Stomach (tissue), 9 donors: Measurements from ENCODE around the gene MICAL3. TPM values are rescaled to one million over a fixed set of nuclear protein-coding genes. Genes with fewer than 3 reads are reported as not detected.

Experiments
- DNase-seq, 2 donors: peaks; one replicate each; pipeline versions ENCODE4 v3.0.0 to v3.0.0-alpha.2; 2013 to 2019
- H3K27ac ChIP-seq, 5 donors: fragments of 200-600 bp in 4 of 5; sonication (generic) in 4 of 5; one replicate each; pipeline ENCODE4 v1.5.1; 2013 to 2019; ENCODE audit warnings: mild to moderate bottlenecking in 1 of 5, moderate library complexity in 1 of 5
- H3K27me3 ChIP-seq, 3 donors: fragments of 200-600 bp; sonication (generic); one replicate each; pipeline ENCODE4 v1.5.1; 2017 to 2019; ENCODE audit warnings: mixed run types in 1 of 3
- H3K36me3 ChIP-seq, 4 donors: fragments of 200-600 bp; sonication (generic); 1 replicate in 3 of 4; 2 replicates in 1 of 4; pipeline ENCODE4 v1.5.1; 2016 to 2019
- H3K4me1 ChIP-seq, 4 donors: fragments of 200-600 bp; sonication (generic); one replicate each; pipeline ENCODE4 v1.5.1; 2016 to 2019
- H3K4me3 ChIP-seq, 4 donors: fragments of 200-600 bp; sonication (generic) in 3 of 4; one replicate each; pipeline ENCODE4 v1.5.1; 2016 to 2019; ENCODE audit warnings: mild to moderate bottlenecking in 1 of 4
- H3K9me3 ChIP-seq, 4 donors: fragments of 200-600 bp; sonication (generic); one replicate each; pipeline ENCODE4 v1.5.1; 2016 to 2019
- EP300 ChIP-seq: sonication (generic); formaldehyde crosslinking; IDR thresholded peaks from one replicate; pipeline ENCODE4 v1.6.1; 2017; ENCODE audit warnings: antibody characterized with exemption
- POLR2A ChIP-seq, 4 donors: fragments of 450-650 bp; IDR thresholded peaks; one replicate each; pipeline ENCODE4 v1.6.1; 2016; ENCODE audit warnings: antibody characterized with exemption in 4 of 4, control low read depth in 2 of 4, mild to moderate bottlenecking in 1 of 4, moderate library complexity in 1 of 4
- POLR2AphosphoS5 ChIP-seq, 3 donors: sonication (generic); formaldehyde crosslinking; IDR thresholded peaks; one replicate each; pipeline ENCODE4 v1.6.1; 2016; ENCODE audit warnings: antibody characterized with exemption in 3 of 3
- WGBS, 5 donors: extraction: QIAGEN DNeasy Blood & Tissue Kit in 3 of 5; methylation state at CpG; one replicate each; pipeline versions ENCODE4 v1.1.5 to v1.1.7; 2013 to 2018; 5-methylcytosine and 5-hydroxymethylcytosine counted together
- intact Hi-C: fragments of 100-400 bp; cut with DNase I; formaldehyde crosslinking; loops from one replicate; pipeline ENCODE4 v1.15.1; 2023; ENCODE audit warnings: low total_unique reads
- polyA plus RNA-seq, 3 donors: library from polyadenylated mRNA; stranded (reverse); fragments of 200-250 nt; gene quantifications; one replicate each; pipeline ENCODE4 v1.2.3, GENCODE V29; 2013
- total RNA-seq, 5 donors: library from RNA; depleted of rRNA; stranded (reverse); fragments of >200 nt; gene quantifications; one replicate each; pipeline versions ENCODE4 v1.1.0 to v1.2.3, GENCODE V29; 2014 to 2016
- TF ChIP-seq, protein P1 (sequence below), 7 experiments: fragments of 450-650 bp in 4 of 7; fragments of 200-600 bp in 3 of 7; sonication (generic) in 3 of 7; IDR thresholded peaks; one replicate each; pipeline ENCODE4 v1.5.1; 2016 to 2019; ENCODE audit warnings: antibody characterized with exemption in 7 of 7, control low read depth in 2 of 7, mild to moderate bottlenecking in 1 of 7
- donor health status: healthy with polysubstance abuse.
- donor health status: Bipolar disorder and iron deficiency.
- donor health status: healthy.

The MICAL3 gene
- total and polyA plus RNA-seq, 8 donors: 3.5 to 130 (median 24.0) TPM

DNA sequence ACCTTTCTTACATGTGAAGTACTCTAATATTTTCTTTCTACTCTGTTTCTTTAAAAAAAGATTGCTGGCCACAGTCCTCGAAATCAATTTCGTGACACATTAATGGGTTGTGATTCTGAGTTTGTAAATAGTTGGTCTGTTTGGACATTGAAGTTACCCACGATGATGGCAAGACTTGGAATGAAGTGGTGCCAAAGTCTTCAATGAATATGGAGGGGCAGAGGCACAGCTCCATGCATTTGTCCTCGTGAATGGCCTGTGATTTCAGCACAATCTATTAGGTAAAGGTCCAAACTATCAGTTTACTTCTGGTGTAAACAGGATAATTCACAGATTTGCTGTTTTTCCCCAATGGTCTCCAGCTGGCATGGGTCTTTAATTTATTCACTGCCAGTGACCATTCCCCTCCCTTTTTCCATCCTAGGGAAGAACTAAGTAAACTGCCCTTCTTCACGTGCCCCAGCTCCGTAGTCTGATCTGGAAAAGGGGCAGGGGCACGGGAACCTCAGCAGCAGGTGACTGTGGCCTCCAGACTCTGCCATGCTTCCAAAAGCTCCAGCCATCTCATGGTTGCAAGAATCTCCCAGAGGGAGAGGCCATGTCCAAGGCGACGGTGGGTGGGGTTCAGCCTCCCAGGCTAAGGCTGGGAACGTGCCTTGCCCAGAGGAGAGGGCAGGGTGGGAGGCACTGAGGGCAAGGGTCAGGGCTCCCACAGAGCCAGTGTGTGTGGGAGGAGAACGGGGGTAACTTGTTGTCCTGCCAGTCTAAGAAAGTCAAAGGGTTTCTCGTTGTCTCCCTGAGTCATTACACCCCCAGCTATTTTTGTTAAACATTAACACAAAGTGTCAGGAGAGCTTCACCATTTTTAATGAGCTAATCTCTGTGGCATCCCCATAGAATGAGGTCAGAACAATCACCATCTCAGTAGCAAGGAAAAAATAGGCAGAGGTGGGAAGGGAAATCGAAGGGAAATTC is 36.6 kb upstream of the MICAL3 start:
- Histone ChIP-seq H3K4me1 (peaks cover 17 to 41% (median 29%) of the 10 kb centered on the region in 4 donors), H3K4me3 (no peak overlapping the region), H3K27ac (peak overlapping the region; percentile 21 to 88 (median 50)), H3K9me3 (no peaks in the 10 kb centered on the region), H3K36me3 (no peaks in the 10 kb centered on the region), H3K27me3 (peaks cover 0 to 12% (median 0%) of the 10 kb centered on the region in 3 donors)
- intact Hi-C loops: no loop called here
- WGBS, 5 donors: 42 to 53% (median 49%) methylated on average over 12 to 13 of the region's 13 CpGs
- peak in 1 of 2 donors; percentile 80 for DNase-seq
- peak in 1 of 3 donors; percentile 23 for TF ChIP-seq POLR2AphosphoS5 (IDR thresholded peaks at IDR 0.05)
- TF ChIP-seq POLR2A (IDR thresholded peaks at IDR 0.05): no peak

DNA sequence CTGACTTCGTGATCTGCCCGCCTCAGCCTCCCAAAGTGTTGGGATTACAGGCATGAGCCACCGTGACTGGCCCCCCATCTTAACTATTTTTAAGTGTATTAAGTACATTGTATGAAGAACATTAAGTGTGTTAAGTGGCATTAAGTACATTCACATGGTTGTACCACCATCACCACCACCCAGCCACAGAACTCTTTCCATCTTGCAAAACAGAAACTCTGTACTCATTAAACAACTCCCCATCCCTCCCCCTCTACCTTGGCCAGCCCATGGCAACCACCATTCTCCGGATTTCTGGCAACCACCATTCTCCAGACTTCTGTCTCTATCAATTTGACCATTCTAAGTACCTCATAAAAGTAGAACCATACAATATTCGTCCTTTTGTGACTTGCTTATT is 35.6 kb upstream of the MICAL3 start:
- peaks cover 0 to 7% (median 0%) of the 10 kb centered on the region in 3 donors for H3K27me3 ChIP-seq
- 84 to 89% (median 85%) methylated on average over 5 of the region's 5 CpGs for WGBS, 5 donors
- H3K4me1 ChIP-seq: peaks cover 19 to 45% (median 34%) of the 10 kb centered on the region in 4 donors
- H3K4me3 ChIP-seq: no peak overlapping the region
- intact Hi-C loops: no loop called here
- H3K9me3 ChIP-seq: no peaks in the 10 kb centered on the region
- no peaks in the 10 kb centered on the region for H3K36me3 ChIP-seq
- H3K27ac ChIP-seq: peak overlapping the region in 2 of 5 donors; percentile 50 to 88
- DNase-seq: no peak
- TF ChIP-seq, protein P1, sequence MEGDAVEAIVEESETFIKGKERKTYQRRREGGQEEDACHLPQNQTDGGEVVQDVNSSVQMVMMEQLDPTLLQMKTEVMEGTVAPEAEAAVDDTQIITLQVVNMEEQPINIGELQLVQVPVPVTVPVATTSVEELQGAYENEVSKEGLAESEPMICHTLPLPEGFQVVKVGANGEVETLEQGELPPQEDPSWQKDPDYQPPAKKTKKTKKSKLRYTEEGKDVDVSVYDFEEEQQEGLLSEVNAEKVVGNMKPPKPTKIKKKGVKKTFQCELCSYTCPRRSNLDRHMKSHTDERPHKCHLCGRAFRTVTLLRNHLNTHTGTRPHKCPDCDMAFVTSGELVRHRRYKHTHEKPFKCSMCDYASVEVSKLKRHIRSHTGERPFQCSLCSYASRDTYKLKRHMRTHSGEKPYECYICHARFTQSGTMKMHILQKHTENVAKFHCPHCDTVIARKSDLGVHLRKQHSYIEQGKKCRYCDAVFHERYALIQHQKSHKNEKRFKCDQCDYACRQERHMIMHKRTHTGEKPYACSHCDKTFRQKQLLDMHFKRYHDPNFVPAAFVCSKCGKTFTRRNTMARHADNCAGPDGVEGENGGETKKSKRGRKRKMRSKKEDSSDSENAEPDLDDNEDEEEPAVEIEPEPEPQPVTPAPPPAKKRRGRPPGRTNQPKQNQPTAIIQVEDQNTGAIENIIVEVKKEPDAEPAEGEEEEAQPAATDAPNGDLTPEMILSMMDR (IDR thresholded peaks at IDR 0.05): no peak
- TF ChIP-seq POLR2AphosphoS5 (IDR thresholded peaks at IDR 0.05) (no peak), EP300 (no peak), POLR2A (IDR thresholded peaks at IDR 0.05) (no peak)

DNA sequence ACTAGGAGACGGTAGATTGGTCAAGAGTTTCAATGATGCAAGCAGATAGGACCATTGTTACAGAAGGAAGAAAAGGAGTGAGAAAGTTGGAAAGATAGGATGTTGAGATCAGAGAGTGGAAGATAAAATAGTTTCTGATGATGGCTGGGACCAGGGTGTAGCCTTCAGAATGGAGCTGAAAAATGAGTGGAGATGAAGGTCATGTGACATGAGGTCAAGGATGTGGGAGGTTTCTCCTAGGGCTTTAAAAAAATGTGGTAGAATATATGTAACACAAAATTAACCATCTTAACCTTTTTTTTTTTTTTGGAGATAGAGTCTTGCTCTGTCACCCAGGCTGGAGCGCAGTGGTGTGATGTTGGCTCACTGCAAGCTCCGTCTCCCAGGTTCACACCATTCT is 35.1 kb upstream of the MICAL3 start:
- TF ChIP-seq POLR2AphosphoS5 (IDR thresholded peaks at IDR 0.05) (no peak), POLR2A (IDR thresholded peaks at IDR 0.05) (no peak), EP300 (no peak)
- TF ChIP-seq, protein P1 (IDR thresholded peaks at IDR 0.05): no peak
- peak overlapping the region in 1 of 5 donors; percentile 88 for H3K27ac ChIP-seq
- WGBS, 5 donors: 92 to 99% (median 95%) methylated on average over 3 of the region's 3 CpGs
- H3K4me3 ChIP-seq: no peak overlapping the region
- no peak for DNase-seq
- H3K4me1 ChIP-seq: peaks cover 19 to 45% (median 34%) of the 10 kb centered on the region in 4 donors
- H3K9me3 ChIP-seq: no peaks in the 10 kb centered on the region
- intact Hi-C loops: no loop called here
- H3K36me3 ChIP-seq: no peaks in the 10 kb centered on the region
- peaks cover 0 to 4% (median 0%) of the 10 kb centered on the region in 3 donors for H3K27me3 ChIP-seq

DNA sequence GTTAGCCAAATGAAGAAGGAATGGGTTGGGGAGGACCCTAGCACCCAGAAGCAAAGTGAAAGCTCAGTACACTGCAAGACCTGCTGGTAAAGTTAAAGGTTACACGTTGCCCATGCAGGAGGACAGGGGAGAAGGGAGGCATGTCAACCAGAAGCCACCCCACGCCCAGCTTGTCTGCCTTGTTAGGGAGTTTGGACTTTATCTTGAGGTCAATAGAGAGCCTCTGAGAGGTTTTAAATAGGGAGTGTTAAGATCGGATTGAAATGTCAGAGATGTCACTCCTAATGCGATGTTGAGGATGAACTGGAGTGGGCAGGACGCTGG is 34.7 kb upstream of the MICAL3 start:
- TF ChIP-seq, protein P1 (IDR thresholded peaks at IDR 0.05): no peak
- no peak for TF ChIP-seq POLR2A (IDR thresholded peaks at IDR 0.05)
- TF ChIP-seq EP300: no peak
- Histone ChIP-seq H3K9me3 (no peaks in the 10 kb centered on the region), H3K4me3 (no peak overlapping the region), H3K36me3 (no peaks in the 10 kb centered on the region), H3K4me1 (peaks cover 19 to 45% (median 34%) of the 10 kb centered on the region in 4 donors), H3K27ac (peak overlapping the region in 2 of 5 donors; percentile 82 to 88), H3K27me3 (no peaks in the 10 kb centered on the region)
- intact Hi-C loops: no loop called here
- no peak for DNase-seq
- 70 to 79% (median 74%) methylated on average over 5 of the region's 5 CpGs for WGBS, 5 donors
